Left ventricle myocardium inferior (tissue), 1 donor: ENCODE data around the gene TAF1B. TPM values are rescaled to one million over a fixed set of nuclear protein-coding genes. Genes with fewer than 3 reads are reported as not detected.

Experiments
- DNase-seq: peaks from one replicate; pipeline ENCODE4 v3.0.0-alpha.2; 2020
- H3K27ac ChIP-seq: fragments of 200-600 bp; replicated peaks from 2 replicates; pipeline ENCODE4 v1.8.0; 2021
- H3K27me3 ChIP-seq: fragments of 200-600 bp; 2 replicates; pipeline ENCODE4 v1.8.0; 2021; ENCODE audit warnings: low read depth
- H3K36me3 ChIP-seq: fragments of 200-600 bp; 2 replicates; pipeline ENCODE4 v1.8.0; 2021
- H3K4me1 ChIP-seq: fragments of 200-600 bp; 2 replicates; pipeline ENCODE4 v1.8.0; 2021
- H3K4me3 ChIP-seq: fragments of 200-600 bp; 2 replicates; pipeline ENCODE4 v1.8.0; 2021; ENCODE audit warnings: mild to moderate bottlenecking, moderate library complexity
- H3K9me3 ChIP-seq: fragments of 200-600 bp; replicated peaks from 2 replicates; pipeline ENCODE4 v1.8.0; 2021
- intact Hi-C: fragments of 100-400 bp; cut with micrococcal nuclease; formaldehyde crosslinking; loops from one replicate; pipeline ENCODE4 v1.11.0; 2022
- total RNA-seq: library from RNA; stranded (reverse); fragmentation: NEBNext Ultra II Directional; extraction: Animal tissue kit (Norgen Biotek cat#: 25700); gene quantifications from one replicate; pipeline ENCODE4 v1.2.1, GENCODE V29; 2021
- TF ChIP-seq, protein P1 (sequence below): fragments of 200-600 bp; IDR thresholded peaks from 2 replicates; pipeline ENCODE4 v1.8.0; 2021; ENCODE audit warnings: antibody characterized with exemption, mild to moderate bottlenecking, borderline replicate concordance
- donor health status: DM: no; HTN: yes; CAD: no; lungs with severe emphysema.

Gene TAF1B
- total RNA-seq, 1 donor from 2014 or later = 4.2 TPM

DNA sequence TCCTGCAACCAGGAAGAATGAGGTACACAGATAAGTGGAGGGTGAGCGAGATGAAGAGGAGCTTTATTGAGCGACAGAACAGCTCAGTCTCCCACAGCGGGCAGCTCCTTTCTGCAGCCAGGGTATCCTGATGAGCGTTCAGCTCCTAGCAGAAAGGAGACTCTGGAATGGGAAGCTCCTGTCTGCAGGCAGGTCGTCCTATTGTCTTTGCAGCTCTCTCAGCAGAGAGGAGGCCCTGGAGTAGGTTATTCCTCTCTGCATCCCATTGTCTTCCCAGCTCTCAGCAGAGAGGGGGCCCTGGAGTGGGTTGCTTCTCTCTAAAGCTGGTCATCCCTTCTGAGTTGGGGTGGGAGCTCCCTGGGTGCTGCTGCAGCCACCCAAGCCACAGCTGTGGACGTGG is 41.2 kb downstream of the TAF1B start:
- Histone ChIP-seq H3K27me3 (no peaks in the 10 kb centered on the region), H3K9me3 (peaks cover 19% of the 10 kb centered on the region), H3K36me3 (peaks cover 35% of the 10 kb centered on the region), H3K4me1 (no peaks in the 10 kb centered on the region), H3K4me3 (no peak overlapping the region), H3K27ac (no peak overlapping the region)
- no peak for DNase-seq
- intact Hi-C loops = no loop called here
- TF ChIP-seq, protein P1, sequence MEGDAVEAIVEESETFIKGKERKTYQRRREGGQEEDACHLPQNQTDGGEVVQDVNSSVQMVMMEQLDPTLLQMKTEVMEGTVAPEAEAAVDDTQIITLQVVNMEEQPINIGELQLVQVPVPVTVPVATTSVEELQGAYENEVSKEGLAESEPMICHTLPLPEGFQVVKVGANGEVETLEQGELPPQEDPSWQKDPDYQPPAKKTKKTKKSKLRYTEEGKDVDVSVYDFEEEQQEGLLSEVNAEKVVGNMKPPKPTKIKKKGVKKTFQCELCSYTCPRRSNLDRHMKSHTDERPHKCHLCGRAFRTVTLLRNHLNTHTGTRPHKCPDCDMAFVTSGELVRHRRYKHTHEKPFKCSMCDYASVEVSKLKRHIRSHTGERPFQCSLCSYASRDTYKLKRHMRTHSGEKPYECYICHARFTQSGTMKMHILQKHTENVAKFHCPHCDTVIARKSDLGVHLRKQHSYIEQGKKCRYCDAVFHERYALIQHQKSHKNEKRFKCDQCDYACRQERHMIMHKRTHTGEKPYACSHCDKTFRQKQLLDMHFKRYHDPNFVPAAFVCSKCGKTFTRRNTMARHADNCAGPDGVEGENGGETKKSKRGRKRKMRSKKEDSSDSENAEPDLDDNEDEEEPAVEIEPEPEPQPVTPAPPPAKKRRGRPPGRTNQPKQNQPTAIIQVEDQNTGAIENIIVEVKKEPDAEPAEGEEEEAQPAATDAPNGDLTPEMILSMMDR = no peak

DNA sequence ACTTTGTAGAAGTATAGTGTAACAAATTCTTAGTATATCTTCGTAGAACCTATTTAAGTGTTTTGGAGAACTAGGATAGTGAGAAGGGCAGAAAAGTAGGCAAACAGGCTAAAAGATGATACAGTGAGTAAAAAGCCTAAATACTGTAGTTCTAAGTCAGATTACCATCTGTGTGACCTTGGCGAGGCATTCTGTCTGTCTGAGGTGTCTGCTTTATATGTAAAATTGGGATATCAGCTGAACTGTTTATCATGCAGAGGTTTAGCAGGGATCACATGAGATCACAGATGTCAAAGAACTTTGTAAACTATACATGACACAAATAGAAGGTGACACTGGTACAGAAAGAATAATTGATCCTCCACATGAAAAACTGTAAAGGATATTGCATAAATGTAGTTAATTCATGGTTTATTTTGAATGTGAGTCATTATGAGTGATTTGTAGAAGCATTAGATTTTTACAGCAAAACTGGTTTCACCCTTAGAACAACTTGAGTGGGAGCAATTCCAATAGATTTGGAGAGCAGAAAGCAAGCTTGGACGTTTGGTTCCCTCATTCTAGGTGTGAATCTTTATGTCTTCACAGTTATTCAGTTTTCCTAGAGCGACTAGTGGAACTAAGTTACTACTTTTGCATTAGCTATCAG is 41.9 kb downstream of the TAF1B start:
- no peaks in the 10 kb centered on the region for H3K4me1 ChIP-seq
- TF ChIP-seq, protein P1 = no peak
- H3K4me3 ChIP-seq = no peak overlapping the region
- H3K27ac ChIP-seq = no peak overlapping the region
- peaks cover 35% of the 10 kb centered on the region for H3K36me3 ChIP-seq
- intact Hi-C loops = no loop called here
- H3K27me3 ChIP-seq = no peaks in the 10 kb centered on the region
- DNase-seq = no peak
- H3K9me3 ChIP-seq = peaks cover 19% of the 10 kb centered on the region

DNA sequence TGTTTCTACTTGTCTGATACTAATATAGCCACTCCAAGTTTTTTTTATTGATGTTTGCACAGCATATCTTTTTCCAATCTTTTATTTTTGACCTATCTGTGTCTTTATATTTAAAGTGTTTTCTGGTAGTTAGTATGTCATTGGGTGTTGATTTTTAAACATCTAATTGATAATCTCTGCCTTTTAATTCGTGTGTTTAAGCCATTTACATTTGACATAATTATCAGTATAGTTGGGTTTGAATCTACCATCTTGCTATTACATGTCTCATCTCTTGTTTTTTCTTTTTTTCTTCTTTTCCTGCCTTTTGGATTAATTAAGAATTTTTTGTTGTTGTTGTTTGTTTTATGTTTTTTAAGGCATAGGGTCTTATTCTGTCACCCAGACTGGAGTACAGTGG is 44.2 kb downstream of the TAF1B start:
- DNase-seq = no peak
- intact Hi-C loops = no loop called here
- peaks cover 19% of the 10 kb centered on the region for H3K9me3 ChIP-seq
- peaks cover 35% of the 10 kb centered on the region for H3K36me3 ChIP-seq
- H3K4me3 ChIP-seq = no peak overlapping the region
- H3K27ac ChIP-seq = no peak overlapping the region
- no peaks in the 10 kb centered on the region for H3K27me3 ChIP-seq
- H3K4me1 ChIP-seq = no peaks in the 10 kb centered on the region
- TF ChIP-seq, protein P1 = no peak

DNA sequence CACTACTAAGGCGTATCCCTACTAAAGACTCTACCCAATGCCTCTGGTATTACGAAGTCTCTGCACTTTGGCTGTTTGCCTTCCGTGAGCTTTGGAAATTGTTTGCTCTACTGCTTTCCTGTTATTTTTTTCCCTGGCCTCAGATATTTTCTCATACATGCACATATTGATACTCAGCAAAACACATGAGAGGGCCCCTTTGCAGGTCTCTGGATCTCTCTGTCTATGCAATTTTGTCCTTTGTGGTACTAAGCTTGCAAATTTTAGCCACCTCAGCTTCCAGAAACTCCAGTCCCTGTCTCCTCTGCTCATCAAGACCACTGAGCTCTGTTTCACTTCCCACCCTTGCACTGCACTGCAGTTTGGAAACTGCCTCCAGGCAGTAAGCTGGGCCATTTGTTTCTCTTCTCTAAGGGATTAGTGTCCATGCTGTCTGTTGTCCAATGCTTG is 46.6 kb downstream of the TAF1B start:
- Histone ChIP-seq H3K27ac (no peak overlapping the region), H3K36me3 (peaks cover 25% of the 10 kb centered on the region), H3K4me3 (no peak overlapping the region), H3K4me1 (no peaks in the 10 kb centered on the region), H3K9me3 (peaks cover 19% of the 10 kb centered on the region), H3K27me3 (no peaks in the 10 kb centered on the region)
- intact Hi-C loops = no loop called here
- no peak for DNase-seq
- TF ChIP-seq, protein P1 = no peak

DNA sequence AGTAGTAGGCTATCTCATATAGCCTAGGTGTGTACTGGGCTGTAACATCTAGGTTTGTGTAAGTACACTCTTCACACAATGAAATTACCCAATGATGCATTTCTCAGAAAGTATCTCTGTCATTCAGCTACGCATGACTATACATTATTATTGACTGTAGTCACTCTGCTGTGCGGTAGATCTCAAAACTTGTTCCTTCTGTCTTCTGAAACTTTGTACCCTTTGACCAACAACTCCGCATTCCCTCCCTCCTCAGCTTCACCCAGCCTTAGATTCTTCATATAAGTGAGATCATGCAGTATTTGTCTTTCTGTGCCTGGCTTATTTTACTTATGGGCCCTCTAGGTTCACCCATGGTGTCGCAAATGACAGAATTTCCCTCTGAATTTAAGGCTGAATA is 49.0 kb downstream of the TAF1B start:
- H3K4me1 ChIP-seq = peaks cover 14% of the 10 kb centered on the region
- intact Hi-C loops = no loop called here
- DNase-seq = no peak
- no peak overlapping the region for H3K4me3 ChIP-seq
- H3K36me3 ChIP-seq = peaks cover 12% of the 10 kb centered on the region
- peaks cover 11% of the 10 kb centered on the region for H3K9me3 ChIP-seq
- no peak overlapping the region for H3K27ac ChIP-seq
- no peaks in the 10 kb centered on the region for H3K27me3 ChIP-seq
- TF ChIP-seq, protein P1 = no peak
